Osteocyte (in vitro differentiated cells): ENCODE results near the gene KAZN. TPM values are rescaled to one million over a fixed set of nuclear protein-coding genes. Genes with fewer than 3 reads are reported as not detected.

Experiments used
- DNase-seq: peaks from one replicate; pipeline ENCODE4 v3.0.0; 2021; ENCODE audit warnings: mixed read lengths; ENCODE audit not compliant: unreplicated experiment; ENCODE audit errors: extremely low spot score
- H3K27ac Mint-ChIP-seq: one replicate; pipeline ENCODE4 v1.8.0; 2021; ENCODE audit warnings: mild to moderate bottlenecking, mixed read lengths; ENCODE audit not compliant: unreplicated experiment
- H3K27me3 Mint-ChIP-seq: one replicate; pipeline ENCODE4 v1.8.0; 2021; ENCODE audit warnings: mixed read lengths; ENCODE audit not compliant: unreplicated experiment
- H3K36me3 Mint-ChIP-seq: one replicate; pipeline ENCODE4 v1.8.0; 2021; ENCODE audit warnings: mixed read lengths; ENCODE audit not compliant: unreplicated experiment
- H3K4me1 Mint-ChIP-seq: one replicate; pipeline ENCODE4 v1.8.0; 2021; ENCODE audit warnings: mixed read lengths; ENCODE audit not compliant: unreplicated experiment
- H3K4me3 Mint-ChIP-seq: one replicate; pipeline ENCODE4 v1.8.0; 2021; ENCODE audit warnings: mild to moderate bottlenecking, moderate library complexity, mixed read lengths; ENCODE audit not compliant: unreplicated experiment
- H3K9me3 Mint-ChIP-seq: one replicate; pipeline ENCODE4 v1.8.0; 2021; ENCODE audit warnings: mixed read lengths; ENCODE audit not compliant: unreplicated experiment
- total RNA-seq: library from RNA; stranded (reverse); gene quantifications from 2 replicates; pipeline ENCODE4 v1.2.1, GENCODE V29; 2021
- TF ChIP-seq, protein P1 (sequence below): fragments of 200-600 bp; sonication (generic); IDR thresholded peaks from 2 replicates; pipeline ENCODE4 v1.5.0; 2021; ENCODE audit warnings: antibody characterized with exemption, mild to moderate bottlenecking, moderate library complexity

The KAZN gene
- total RNA-seq, 1 donor from 2014 or later = 47.1 TPM

DNA sequence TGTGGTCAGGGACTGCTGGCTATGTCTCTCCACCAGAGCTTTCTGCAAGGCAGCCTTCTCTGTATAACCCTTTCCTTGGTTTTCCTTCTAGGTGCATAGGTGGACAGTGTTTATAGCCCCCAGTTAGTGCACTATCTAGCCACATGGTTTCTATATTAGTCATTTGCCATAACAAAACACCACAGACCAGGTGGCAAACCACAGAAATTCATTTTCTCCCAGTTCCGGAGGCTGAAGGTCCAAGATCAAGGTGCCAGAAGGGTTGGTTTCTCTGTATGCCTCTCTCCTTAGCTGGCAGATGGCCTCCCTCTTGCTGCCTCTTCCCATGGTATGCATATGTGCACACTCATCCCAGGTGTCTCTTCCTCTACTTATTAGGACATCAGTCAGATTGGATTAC lies 106.4 kb downstream of the KAZN start:
- DNase-seq = no peak
- Mint-ChIP-seq H3K27ac (no peak overlapping the region), H3K4me1 (no peaks in the 10 kb centered on the region), H3K4me3 (no peak overlapping the region), H3K9me3 (peaks cover 12% of the 10 kb centered on the region), H3K36me3 (no peaks in the 10 kb centered on the region), H3K27me3 (no peaks in the 10 kb centered on the region)
- TF ChIP-seq, protein P1, sequence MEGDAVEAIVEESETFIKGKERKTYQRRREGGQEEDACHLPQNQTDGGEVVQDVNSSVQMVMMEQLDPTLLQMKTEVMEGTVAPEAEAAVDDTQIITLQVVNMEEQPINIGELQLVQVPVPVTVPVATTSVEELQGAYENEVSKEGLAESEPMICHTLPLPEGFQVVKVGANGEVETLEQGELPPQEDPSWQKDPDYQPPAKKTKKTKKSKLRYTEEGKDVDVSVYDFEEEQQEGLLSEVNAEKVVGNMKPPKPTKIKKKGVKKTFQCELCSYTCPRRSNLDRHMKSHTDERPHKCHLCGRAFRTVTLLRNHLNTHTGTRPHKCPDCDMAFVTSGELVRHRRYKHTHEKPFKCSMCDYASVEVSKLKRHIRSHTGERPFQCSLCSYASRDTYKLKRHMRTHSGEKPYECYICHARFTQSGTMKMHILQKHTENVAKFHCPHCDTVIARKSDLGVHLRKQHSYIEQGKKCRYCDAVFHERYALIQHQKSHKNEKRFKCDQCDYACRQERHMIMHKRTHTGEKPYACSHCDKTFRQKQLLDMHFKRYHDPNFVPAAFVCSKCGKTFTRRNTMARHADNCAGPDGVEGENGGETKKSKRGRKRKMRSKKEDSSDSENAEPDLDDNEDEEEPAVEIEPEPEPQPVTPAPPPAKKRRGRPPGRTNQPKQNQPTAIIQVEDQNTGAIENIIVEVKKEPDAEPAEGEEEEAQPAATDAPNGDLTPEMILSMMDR = no peak

DNA sequence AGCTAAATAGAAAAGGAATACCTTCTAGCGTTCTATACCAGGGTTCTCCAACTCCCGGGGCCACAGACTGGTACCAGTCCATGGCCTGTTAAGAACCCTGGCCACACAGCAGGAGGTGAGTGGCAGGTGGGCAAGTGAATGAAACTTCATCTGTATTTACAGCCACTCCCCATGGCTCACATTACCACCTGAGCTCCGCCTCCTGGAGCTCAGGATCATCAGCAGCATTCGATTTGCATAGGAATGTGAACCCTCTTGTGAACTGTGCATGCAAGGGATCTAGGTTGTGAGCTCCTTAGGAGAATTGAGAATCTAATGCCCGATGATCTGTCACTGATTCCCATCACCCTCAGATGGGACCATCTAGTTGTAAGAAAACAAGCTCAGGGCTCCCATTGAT lies 107.3 kb downstream of the KAZN start:
- Mint-ChIP-seq H3K9me3 (peaks cover 12% of the 10 kb centered on the region), H3K36me3 (no peaks in the 10 kb centered on the region), H3K4me1 (no peaks in the 10 kb centered on the region), H3K4me3 (no peak overlapping the region), H3K27ac (no peak overlapping the region), H3K27me3 (no peaks in the 10 kb centered on the region)
- DNase-seq = no peak
- TF ChIP-seq, protein P1 = no peak

DNA sequence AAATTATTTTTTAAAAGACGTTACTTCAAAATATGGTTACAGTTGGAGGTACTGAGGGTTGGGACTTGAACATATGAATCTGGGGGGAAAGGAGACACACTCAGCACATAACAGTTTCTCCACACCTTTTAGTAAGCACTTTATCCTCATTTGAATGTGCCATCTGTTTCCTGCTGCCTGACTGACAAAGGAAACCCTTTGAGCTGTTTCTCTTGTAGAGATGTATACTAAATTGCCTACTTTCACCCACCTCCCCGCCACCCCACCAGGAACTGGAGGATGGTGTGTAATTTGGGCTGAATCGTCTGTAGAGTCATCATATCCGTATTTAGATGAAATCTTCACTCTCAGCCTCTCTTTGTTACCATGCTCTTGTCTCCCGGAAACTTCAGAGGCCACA lies 108.1 kb downstream of the KAZN start:
- no peaks in the 10 kb centered on the region for H3K36me3 Mint-ChIP-seq
- no peak overlapping the region for H3K27ac Mint-ChIP-seq
- TF ChIP-seq, protein P1 = no peak
- no peak for DNase-seq
- H3K4me1 Mint-ChIP-seq = no peaks in the 10 kb centered on the region
- peaks cover 12% of the 10 kb centered on the region for H3K9me3 Mint-ChIP-seq
- no peaks in the 10 kb centered on the region for H3K27me3 Mint-ChIP-seq
- H3K4me3 Mint-ChIP-seq = no peak overlapping the region

DNA sequence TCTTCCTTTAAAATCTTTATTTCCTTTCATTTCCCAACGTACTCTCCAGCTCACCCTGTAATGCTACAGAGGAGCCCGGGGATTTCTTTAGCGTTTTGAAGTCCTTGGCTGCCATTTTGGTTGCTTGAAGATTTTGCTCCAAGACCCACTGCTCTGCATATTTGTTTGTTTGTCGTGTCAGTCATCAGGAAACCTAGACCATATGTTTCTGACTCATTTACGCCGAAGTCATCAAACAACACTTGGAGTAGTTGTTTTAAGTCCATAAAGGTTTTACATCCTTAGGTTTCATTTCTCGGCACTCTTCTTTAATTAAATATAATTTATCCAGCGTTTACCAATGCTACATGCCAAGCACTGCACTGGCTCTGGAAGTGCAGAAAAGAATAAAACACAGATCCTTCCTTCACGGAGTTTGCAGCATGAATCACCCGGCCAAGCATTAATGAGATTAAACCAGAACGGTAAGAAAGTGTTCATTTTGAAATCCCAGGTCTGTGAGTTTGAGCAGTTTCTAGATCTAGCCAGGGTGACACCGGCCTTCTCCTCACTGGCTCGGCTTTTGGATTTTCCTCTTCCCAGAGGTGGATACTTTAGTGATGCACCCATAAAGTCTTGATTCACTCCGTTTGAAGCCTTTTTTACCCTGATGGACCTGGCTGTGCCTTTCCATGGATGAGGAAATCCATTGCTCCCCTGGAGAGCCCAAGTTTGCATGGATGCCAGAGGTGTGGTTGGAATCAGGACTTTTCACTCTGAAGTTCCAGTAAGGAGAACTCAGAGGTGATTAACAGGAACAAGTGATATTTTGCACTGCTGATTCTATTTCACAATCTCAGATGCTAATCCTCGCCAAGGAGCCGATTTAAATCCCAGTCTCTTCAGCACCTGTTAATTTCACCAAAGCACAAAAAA lies 109.3 kb downstream of the KAZN start:
- Mint-ChIP-seq H3K36me3 (no peaks in the 10 kb centered on the region), H3K4me1 (no peaks in the 10 kb centered on the region), H3K9me3 (peaks cover 8% of the 10 kb centered on the region), H3K27ac (no peak overlapping the region), H3K27me3 (no peaks in the 10 kb centered on the region), H3K4me3 (no peak overlapping the region)
- no peak for DNase-seq
- TF ChIP-seq, protein P1 = no peak

DNA sequence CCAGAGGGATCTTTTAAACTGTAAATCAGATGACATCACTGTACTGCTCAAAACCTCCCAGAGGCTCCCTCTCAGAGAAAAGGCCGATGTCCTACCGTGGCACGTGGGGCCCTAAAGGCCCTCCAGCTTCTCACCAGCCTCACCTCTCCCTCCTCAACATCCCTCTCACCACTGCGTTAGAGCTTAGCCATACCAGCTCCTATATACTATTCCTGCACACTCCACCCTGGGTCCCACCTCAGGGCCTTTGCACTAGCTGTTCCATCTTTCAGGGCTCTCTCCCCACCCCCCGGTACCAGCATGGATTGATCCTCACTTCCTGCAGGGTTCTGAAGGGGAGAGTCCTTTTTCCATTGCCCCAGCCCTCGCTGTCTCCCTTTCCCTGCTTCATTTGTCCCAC lies 111.8 kb downstream of the KAZN start:
- TF ChIP-seq, protein P1 = no peak
- Mint-ChIP-seq H3K4me3 (no peak overlapping the region), H3K36me3 (no peaks in the 10 kb centered on the region), H3K27me3 (no peaks in the 10 kb centered on the region), H3K4me1 (no peaks in the 10 kb centered on the region), H3K27ac (no peak overlapping the region), H3K9me3 (peaks cover 3% of the 10 kb centered on the region)
- no peak for DNase-seq
